KOPT-K1 (cell line): ENCODE data around the gene CACNB4.

Source experiments
- H3K27ac ChIP-seq: fragments of 200-600 bp; sonication (generic); 2 replicates; pipeline ENCODE4 v1.5.1; 2016; ENCODE audit warnings: antibody characterized with exemption, mild to moderate bottlenecking, low read depth, low read length; ENCODE audit not compliant: poor library complexity, severe bottlenecking
- H3K36me3 ChIP-seq: fragments of 200-600 bp; sonication (generic); 2 replicates; pipeline ENCODE4 v1.5.1; 2017; ENCODE audit warnings: antibody characterized with exemption, mild to moderate bottlenecking, low read length, moderate library complexity; ENCODE audit not compliant: insufficient read depth
- H3K9me3 ChIP-seq: fragments of 200-600 bp; sonication (generic); 2 replicates; pipeline ENCODE4 v1.5.1; 2017; ENCODE audit warnings: antibody characterized with exemption, low read length, mild to moderate bottlenecking; ENCODE audit not compliant: insufficient read depth, poor library complexity, severe bottlenecking

CACNB4 gene

DNA sequence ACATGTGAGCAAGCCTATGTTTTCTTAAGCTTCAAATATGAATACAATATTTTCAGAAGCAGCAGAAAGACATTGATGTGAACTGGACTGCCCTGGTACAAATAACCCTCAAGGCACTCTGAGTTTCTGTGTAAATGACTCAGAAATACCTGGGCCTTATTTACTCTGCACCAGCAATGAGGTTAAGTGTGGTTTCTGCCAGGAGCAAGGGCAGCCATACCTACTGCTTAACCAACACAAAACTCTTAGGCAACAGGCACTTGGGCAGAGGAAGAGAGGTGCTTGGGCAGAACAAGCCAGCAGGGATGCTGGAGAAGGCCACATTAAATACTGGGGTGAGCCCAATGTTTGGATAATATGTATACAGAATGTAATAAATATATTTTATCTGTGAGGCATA, 241.2 kb downstream of the CACNB4 start:
- H3K27ac ChIP-seq, result no peak overlapping the region
- no peaks in the 10 kb centered on the region for H3K36me3 ChIP-seq
- H3K9me3 ChIP-seq, result no peaks in the 10 kb centered on the region

DNA sequence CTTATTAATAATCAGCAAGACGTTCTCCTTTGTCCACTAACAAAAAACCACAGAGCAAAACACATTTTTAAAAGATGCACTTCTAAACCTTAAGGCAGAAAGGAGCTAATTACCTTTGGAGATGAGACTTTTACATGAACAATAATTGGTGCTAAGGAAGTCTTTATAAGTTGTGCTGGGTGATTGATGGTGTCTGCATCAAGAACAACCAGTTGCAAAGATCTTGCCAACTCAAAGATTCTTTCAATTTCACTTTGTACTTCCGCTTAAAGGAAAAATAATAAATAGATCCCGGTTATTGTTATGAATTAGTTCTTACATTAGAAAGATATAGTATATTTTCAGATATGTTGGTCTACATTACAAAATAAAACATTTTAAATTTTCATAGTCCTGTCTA, 243.7 kb downstream of the CACNB4 start:
- Histone ChIP-seq H3K9me3 (no peaks in the 10 kb centered on the region), H3K36me3 (no peaks in the 10 kb centered on the region), H3K27ac (no peak overlapping the region)

DNA sequence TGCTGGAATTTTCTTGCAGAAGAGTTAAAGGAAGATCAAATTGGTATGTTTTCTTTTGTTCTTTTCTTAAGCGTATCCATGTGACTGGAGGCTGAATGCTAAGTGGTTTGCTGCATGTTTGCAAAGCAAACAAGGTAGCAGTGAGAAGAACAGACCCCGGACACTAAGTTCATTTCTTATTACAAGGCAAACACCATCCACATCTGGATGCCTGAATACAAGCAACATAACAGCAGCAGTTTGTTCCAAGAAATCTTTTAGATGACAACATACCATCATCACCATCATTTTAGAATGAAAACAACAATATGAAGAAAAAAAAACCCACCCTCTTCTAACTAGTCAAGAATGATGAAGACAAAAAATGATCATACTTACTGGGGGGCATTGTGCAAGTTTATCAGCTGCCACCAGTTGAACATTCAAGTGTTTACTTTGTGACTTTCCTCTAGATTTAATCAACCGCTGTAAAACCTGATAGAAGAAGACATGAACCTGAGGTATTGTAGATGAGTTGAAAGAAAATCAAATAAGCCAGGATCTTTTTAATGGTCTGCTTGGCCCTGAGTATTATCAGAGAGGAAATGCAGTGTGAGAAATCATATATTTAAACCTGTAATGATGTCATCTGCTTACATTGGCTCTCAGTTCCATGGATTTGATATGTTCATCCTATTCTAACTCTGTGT, 245.6 kb downstream of the CACNB4 start:
- no peaks in the 10 kb centered on the region for H3K36me3 ChIP-seq
- H3K27ac ChIP-seq, result no peak overlapping the region

GRCh38 chr2:151852260-151853069, 246.4 kb downstream of the CACNB4 start:
- H3K36me3 ChIP-seq, result no peaks in the 10 kb centered on the region
- no peaks in the 10 kb centered on the region for H3K9me3 ChIP-seq
- no peak overlapping the region for H3K27ac ChIP-seq

More for the DNA sequence above, 245.6 kb downstream of the CACNB4 start:
- no peaks in the 10 kb centered on the region for H3K9me3 ChIP-seq

- no peak overlapping the region for H3K27ac ChIP-seq
- H3K36me3 ChIP-seq, result no peaks in the 10 kb centered on the region
- no peaks in the 10 kb centered on the region for H3K9me3 ChIP-seq
These were observed 247.1 kb downstream of the CACNB4 start for GRCh38 chr2:151851761-151852160.

GRCh38 chr2:151849413-151850010, 249.3 kb downstream of the CACNB4 start:
- Histone ChIP-seq H3K36me3 (no peaks in the 10 kb centered on the region), H3K27ac (no peak overlapping the region), H3K9me3 (no peaks in the 10 kb centered on the region)

- H3K36me3 ChIP-seq, result no peaks in the 10 kb centered on the region
- no peaks in the 10 kb centered on the region for H3K9me3 ChIP-seq
- no peak overlapping the region for H3K27ac ChIP-seq
These were observed 253.0 kb downstream of the CACNB4 start for GRCh38 chr2:151845884-151846283.

- Histone ChIP-seq H3K27ac (no peak overlapping the region), H3K9me3 (no peaks in the 10 kb centered on the region), H3K36me3 (no peaks in the 10 kb centered on the region)
These were observed 253.4 kb downstream of the CACNB4 start for GRCh38 chr2:151845481-151845880.

DNA sequence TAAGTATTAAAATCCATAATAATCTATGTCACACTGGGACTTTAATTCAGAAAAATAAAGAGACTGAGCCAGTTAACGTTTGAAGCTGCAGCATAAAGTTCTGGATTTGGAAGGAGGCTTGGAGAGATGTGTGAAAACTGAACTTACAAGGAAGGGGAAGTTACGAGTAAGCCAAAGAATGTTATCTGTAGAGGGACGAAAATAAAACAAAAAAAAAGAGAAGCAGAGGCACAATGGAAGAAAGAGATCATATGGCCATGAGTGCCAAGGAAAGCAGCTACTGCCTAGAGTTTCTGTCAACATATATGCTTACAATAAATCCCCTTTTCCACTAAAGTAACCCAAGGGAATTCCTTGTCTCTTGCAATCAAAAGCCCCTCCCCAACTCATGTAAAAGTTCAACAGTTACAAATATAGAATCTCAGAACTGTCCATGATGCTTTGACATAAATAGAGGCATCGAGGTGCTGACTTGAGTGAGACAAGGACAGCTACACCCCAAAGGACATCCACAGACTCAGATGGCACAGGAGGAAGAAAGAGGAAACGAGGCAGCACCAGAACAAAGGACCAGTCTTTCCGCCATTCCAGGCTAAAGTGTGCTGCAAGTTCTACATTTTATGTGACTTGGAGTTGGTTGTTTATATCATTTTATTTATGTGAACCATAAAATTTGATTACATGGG, 254.5 kb downstream of the CACNB4 start:
- H3K9me3 ChIP-seq, result no peaks in the 10 kb centered on the region
- H3K27ac ChIP-seq, result no peak overlapping the region
- H3K36me3 ChIP-seq, result no peaks in the 10 kb centered on the region

DNA sequence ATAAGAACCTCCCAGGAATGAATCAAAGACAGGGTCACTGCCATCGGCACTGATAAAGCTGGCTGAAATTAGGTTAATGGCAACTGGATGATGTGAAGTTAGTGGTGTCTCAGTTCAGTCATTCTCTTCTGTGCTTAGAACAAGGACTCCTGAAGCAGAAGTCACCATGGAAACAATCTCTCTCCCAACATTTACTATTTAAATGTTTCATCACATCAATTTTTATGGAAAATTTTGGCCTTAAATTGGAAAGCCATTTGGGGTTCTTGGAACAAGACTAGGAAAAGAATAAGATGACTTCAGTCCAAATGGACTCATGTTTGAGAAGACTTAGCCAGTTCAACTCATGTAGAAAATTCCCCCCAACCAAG, 255.2 kb downstream of the CACNB4 start:
- Histone ChIP-seq H3K36me3 (no peaks in the 10 kb centered on the region), H3K9me3 (no peaks in the 10 kb centered on the region), H3K27ac (no peak overlapping the region)

DNA sequence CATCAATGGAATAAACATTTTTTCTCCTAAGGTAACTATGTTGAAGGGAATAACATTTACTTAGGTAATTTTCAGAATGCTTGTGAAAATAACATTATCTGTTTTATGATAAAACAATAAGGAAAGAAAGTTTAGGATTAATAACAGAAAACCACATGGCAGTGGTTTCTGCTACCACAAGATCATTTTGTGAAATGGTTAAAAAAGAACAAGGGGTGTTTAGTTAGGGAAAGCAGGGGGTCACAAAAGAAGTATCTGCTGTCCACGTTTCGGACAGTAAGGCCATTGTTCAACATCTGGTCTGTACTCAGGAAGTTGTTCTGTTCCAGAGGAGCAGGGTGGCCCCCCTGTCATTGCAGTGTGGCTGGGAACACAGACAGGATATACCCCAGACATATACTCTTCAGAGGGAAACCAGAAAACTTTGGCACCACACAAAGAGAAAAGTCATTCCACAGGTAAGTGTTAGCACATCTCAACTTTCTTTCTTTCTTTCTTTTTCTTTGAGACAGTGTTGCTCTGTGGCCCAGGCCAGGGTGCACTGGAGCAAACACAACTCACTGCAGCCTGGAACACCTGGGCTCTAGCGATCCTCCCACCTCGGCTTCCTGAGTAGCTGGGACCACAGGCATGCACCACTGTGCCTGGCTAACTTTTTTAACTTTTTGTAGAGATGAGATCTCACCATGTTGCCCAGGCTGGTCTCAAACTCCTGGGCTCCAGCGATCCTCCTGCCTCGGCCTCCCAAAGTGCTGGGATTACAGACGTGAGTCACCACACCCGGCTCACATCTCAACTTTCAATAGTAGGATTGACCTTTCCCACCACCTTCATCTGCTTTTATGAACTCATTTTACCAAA, 255.8 kb downstream of the CACNB4 start:
- Histone ChIP-seq H3K36me3 (no peaks in the 10 kb centered on the region), H3K9me3 (no peaks in the 10 kb centered on the region), H3K27ac (no peak overlapping the region)

GRCh38 chr2:151841047-151841424, 257.8 kb downstream of the CACNB4 start:
- Histone ChIP-seq H3K9me3 (no peaks in the 10 kb centered on the region), H3K27ac (no peak overlapping the region), H3K36me3 (no peaks in the 10 kb centered on the region)

- Histone ChIP-seq H3K36me3 (no peaks in the 10 kb centered on the region), H3K27ac (no peak overlapping the region), H3K9me3 (no peaks in the 10 kb centered on the region)
These were observed 258.4 kb downstream of the CACNB4 start for GRCh38 chr2:151840216-151841046.

- no peaks in the 10 kb centered on the region for H3K9me3 ChIP-seq
- H3K27ac ChIP-seq, result no peak overlapping the region
- H3K36me3 ChIP-seq, result no peaks in the 10 kb centered on the region
These were observed 260.9 kb downstream of the CACNB4 start for GRCh38 chr2:151837926-151838325.
